ENCODE data around the gene TCTN1. TPM values are rescaled to one million over a fixed set of nuclear protein-coding genes. Genes with fewer than 3 reads are reported as not detected.
A peak's percentile ranks its signal among the peaks of the same experiment; 100 is the strongest.

TCTN1 gene
- total and polyA plus RNA-seq, 9 of the 15 experiments (the other 6 are each of a cell fraction or from before 2014, with no cell fraction given): 0.32 to 12.5 (median 4.0) TPM

DNA sequence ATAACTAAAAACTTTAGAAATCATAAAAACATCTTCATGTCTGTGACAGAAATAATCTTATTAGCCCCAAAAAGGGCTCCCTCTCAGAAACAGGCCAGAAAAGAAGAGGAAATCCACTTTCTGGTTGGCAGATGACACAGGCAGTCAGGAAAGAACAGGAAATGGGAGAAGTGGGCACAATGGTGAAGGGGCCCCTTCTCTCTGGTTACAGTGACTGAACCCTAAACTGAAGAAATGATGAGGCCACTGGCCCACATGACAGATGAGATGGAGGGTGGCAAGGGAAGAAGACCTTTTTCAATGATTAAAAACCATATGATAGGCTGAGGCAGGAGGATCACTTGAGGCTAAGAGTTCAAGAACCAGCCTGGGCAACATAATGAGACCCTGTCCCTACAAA lies 21.1 kb downstream of the TCTN1 start:
- DNase-seq (ENCODE audit: extremely low read depth in 1 of 4, low spot score in 3 of 4): no peak
- Histone ChIP-seq H3K36me3 (ENCODE audit: control insufficient read depth, insufficient read depth, low read length) (no peaks in the 10 kb centered on the region), H3K9me1 (ENCODE audit: control insufficient read depth, insufficient read depth, low read length) (peaks cover 3% of the 10 kb centered on the region), H3K4me2 (ENCODE audit: insufficient read depth, low read length) (no peak overlapping the region), H3K27me3 (ENCODE audit: control insufficient read depth in 2 of 2, insufficient read depth in 2 of 2, low read length in 2 of 2) (peaks cover 0 to 14% of the 10 kb centered on the region in 2 experiments; a peak in 1 of 5 replicates), H4K20me1 (replicated peaks; ENCODE audit: control insufficient read depth, insufficient read depth, low read length) (no peaks in the 10 kb centered on the region), H3K4me1 (replicated peaks in 1 of 2; ENCODE audit: control insufficient read depth in 2 of 2, insufficient read depth in 2 of 2, low read length in 2 of 2) (peaks cover 0 to 12% of the 10 kb centered on the region in 2 experiments; a peak in 3 of 5 replicates), H3K9me3 (replicated peaks; ENCODE audit: control insufficient read depth, insufficient read depth, low read depth, low read length) (no peaks in the 10 kb centered on the region), H3K79me2 (ENCODE audit: control insufficient read depth, insufficient read depth, low read length) (no peaks in the 10 kb centered on the region), H2AFZ (ENCODE audit: low read depth, low read length) (no peak overlapping the region), H3K4me3 (no peak overlapping the region), H3K27ac (ENCODE audit: extremely low read depth, low read depth, low read length) (no peak overlapping the region), H3K9ac (ENCODE audit: insufficient read depth in 1 of 2, low read depth in 2 of 2, low read length in 2 of 2) (no peak overlapping the region)
- intact Hi-C loops (cut with micrococcal nuclease) (no loop called here), in situ Hi-C loops (cut with MboI) (no loop called here)
- no peak for ATAC-seq
- ChIA-PET POLR2A (interaction anchor here (0.7 to 1.4 kb wide), 3 partner anchors 19 to 260 kb away, joined by 3 to 4 read pairs (median 3); no protein-coding TSS in a partner anchor), CTCF (ENCODE audit: low intra/inter-chr PET ratio) (no interaction called here)
- BruUV-seq (replicated peaks): no TSS peak
- no peak for FAIRE-seq
- TF ChIP-seq, protein P1, sequence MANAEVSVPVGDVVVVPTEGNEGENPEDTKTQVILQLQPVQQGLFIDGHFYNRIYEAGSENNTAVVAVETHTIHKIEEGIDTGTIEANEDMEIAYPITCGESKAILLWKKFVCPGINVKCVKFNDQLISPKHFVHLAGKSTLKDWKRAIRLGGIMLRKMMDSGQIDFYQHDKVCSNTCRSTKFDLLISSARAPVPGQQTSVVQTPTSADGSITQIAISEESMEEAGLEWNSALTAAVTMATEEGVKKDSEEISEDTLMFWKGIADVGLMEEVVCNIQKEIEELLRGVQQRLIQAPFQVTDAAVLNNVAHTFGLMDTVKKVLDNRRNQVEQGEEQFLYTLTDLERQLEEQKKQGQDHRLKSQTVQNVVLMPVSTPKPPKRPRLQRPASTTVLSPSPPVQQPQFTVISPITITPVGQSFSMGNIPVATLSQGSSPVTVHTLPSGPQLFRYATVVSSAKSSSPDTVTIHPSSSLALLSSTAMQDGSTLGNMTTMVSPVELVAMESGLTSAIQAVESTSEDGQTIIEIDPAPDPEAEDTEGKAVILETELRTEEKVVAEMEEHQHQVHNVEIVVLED (CRISPR knock-in tag; IDR thresholded peaks at IDR 0.05): no peak
- TF ChIP-seq CGGBP1 (CRISPR knock-in tag; IDR thresholded peaks at IDR 0.05) (no peak), SAFB (IDR thresholded peaks at IDR 0.05; ENCODE audit: borderline replicate concordance, low read depth, low read length) (no peak)

GRCh38 chr12:110636516-110636915 lies 22.6 kb downstream of the TCTN1 start:
- Histone ChIP-seq H3K79me2 (ENCODE audit: control insufficient read depth, insufficient read depth, low read length) (no peaks in the 10 kb centered on the region), H4K20me1 (replicated peaks; ENCODE audit: control insufficient read depth, insufficient read depth, low read length) (no peaks in the 10 kb centered on the region), H3K9ac (ENCODE audit: insufficient read depth in 1 of 2, low read depth in 2 of 2, low read length in 2 of 2) (no peak overlapping the region), H3K4me3 (no peak overlapping the region), H3K9me3 (replicated peaks; ENCODE audit: control insufficient read depth, insufficient read depth, low read depth, low read length) (no peaks in the 10 kb centered on the region), H3K36me3 (ENCODE audit: control insufficient read depth, insufficient read depth, low read length) (no peaks in the 10 kb centered on the region), H3K27me3 (ENCODE audit: control insufficient read depth in 2 of 2, insufficient read depth in 2 of 2, low read length in 2 of 2) (peaks cover 0 to 14% of the 10 kb centered on the region in 2 experiments; a peak in 1 of 5 replicates), H3K4me1 (replicated peaks in 1 of 2; ENCODE audit: control insufficient read depth in 2 of 2, insufficient read depth in 2 of 2, low read length in 2 of 2) (peaks cover 5 to 26% of the 10 kb centered on the region in 2 experiments), H3K9me1 (ENCODE audit: control insufficient read depth, insufficient read depth, low read length) (peaks cover 3% of the 10 kb centered on the region), H2AFZ (ENCODE audit: low read depth, low read length) (no peak overlapping the region), H3K4me2 (ENCODE audit: insufficient read depth, low read length) (no peak overlapping the region), H3K27ac (ENCODE audit: extremely low read depth, low read depth, low read length) (no peak overlapping the region)
- FAIRE-seq (no peak), DNase-seq (ENCODE audit: extremely low read depth in 1 of 4, low spot score in 3 of 4) (no peak), ATAC-seq (no peak)
- ChIA-PET CTCF (ENCODE audit: low intra/inter-chr PET ratio) (no interaction called here), POLR2A (no interaction called here)
- in situ Hi-C loops (cut with MboI) (no loop called here), intact Hi-C loops (cut with micrococcal nuclease) (no loop called here)
- 39% methylated on average over 5 of the region's 5 CpGs for WGBS (ENCODE audit: insufficient coverage, low coverage, missing lambda C conversion rate)
- 0 out of 2 replicates have a peak, but pooled peaks have one; percentile 47 for TF ChIP-seq SOX6 (IDR thresholded peaks at IDR 0.05)
- TF ChIP-seq, protein P2, sequence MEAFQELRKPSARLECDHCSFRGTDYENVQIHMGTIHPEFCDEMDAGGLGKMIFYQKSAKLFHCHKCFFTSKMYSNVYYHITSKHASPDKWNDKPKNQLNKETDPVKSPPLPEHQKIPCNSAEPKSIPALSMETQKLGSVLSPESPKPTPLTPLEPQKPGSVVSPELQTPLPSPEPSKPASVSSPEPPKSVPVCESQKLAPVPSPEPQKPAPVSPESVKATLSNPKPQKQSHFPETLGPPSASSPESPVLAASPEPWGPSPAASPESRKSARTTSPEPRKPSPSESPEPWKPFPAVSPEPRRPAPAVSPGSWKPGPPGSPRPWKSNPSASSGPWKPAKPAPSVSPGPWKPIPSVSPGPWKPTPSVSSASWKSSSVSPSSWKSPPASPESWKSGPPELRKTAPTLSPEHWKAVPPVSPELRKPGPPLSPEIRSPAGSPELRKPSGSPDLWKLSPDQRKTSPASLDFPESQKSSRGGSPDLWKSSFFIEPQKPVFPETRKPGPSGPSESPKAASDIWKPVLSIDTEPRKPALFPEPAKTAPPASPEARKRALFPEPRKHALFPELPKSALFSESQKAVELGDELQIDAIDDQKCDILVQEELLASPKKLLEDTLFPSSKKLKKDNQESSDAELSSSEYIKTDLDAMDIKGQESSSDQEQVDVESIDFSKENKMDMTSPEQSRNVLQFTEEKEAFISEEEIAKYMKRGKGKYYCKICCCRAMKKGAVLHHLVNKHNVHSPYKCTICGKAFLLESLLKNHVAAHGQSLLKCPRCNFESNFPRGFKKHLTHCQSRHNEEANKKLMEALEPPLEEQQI (IDR thresholded peaks at IDR 0.05): no peak
- no TSS peak for BruUV-seq (replicated peaks)
